NT2/D1 (cell line): ENCODE results near the gene FAM110D.

Experiments used
- DNase-seq: peaks from one replicate; pipeline ENCODE4 v3.0.0-alpha.2; 2011; ENCODE audit warnings: low read depth, low spot score
- H3K27me3 ChIP-seq: 2 replicates; pipeline ENCODE4 v1.6.0; 2011; ENCODE audit warnings: mild to moderate bottlenecking; ENCODE audit not compliant: insufficient read length, insufficient read depth
- H3K36me3 ChIP-seq: 2 replicates; pipeline ENCODE4 v1.6.1; 2011; ENCODE audit warnings: mild to moderate bottlenecking, low read length, mixed read lengths; ENCODE audit not compliant: insufficient read depth, insufficient read length
- H3K4me1 ChIP-seq: 2 replicates; pipeline ENCODE4 v1.5.1; 2011; ENCODE audit not compliant: insufficient read depth, insufficient read length
- H3K4me3 ChIP-seq: 2 replicates; pipeline ENCODE4 v1.5.1; 2011; ENCODE audit warnings: low read depth; ENCODE audit not compliant: insufficient read length
- H3K9ac ChIP-seq: 2 replicates; pipeline ENCODE4 v1.6.0; 2011; ENCODE audit warnings: low read depth; ENCODE audit not compliant: insufficient read length
- H3K9me3 ChIP-seq: 2 replicates; pipeline ENCODE4 v1.5.1; 2011; ENCODE audit warnings: mild to moderate bottlenecking, low read length; ENCODE audit not compliant: insufficient read depth
- SUZ12 ChIP-seq: IDR thresholded peaks from 2 replicates; pipeline ENCODE4 v1.6.1; 2011; ENCODE audit not compliant: insufficient read length, insufficient read depth; ENCODE audit errors: extremely low read depth
- YY1 ChIP-seq: IDR thresholded peaks from 2 replicates; pipeline ENCODE4 v1.6.1; 2011; ENCODE audit not compliant: insufficient read length, insufficient read depth
- ZNF274 ChIP-seq: IDR thresholded peaks from 2 replicates; pipeline ENCODE4 v1.6.1; 2011; ENCODE audit warnings: mild to moderate bottlenecking, low read depth, low read length

The FAM110D gene

DNA sequence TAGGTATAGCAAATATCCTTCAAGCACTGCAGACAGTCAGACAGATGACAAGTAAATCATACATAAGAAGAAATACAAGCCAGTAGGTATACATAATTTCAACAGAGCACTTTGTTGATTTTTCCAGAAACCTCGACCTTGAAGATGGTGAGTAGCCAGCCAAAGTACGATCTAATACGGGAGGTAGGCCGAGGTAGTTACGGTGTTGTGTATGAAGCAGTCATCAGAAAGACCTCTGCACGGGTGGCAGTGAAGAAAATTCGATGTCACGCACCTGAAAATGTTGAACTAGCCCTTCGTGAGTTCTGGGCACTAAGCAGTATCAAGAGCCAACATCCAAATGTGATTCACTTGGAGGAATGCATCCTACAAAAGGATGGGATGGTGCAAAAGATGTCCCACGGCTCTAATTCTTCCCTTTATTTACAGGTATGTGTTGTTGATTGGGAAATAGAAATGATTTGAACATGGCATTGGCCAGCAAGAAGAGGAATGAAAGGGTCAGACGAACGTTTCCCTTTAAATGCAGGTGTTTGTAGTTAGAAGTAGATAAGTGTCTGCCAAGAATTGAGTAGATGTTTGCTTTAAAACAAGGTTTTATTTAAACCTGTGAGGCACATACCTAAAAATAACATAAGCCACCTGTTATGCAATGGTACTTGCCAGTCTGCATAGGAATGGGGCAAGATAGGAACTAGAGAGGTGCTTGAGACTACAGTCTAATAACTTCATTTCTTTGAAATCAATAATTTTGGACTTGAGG lies 44.5 kb upstream of the FAM110D start:
- Histone ChIP-seq H3K4me1 (no peaks in the 10 kb centered on the region), H3K9ac (no peak overlapping the region), H3K36me3 (peaks cover 10% of the 10 kb centered on the region), H3K9me3 (no peaks in the 10 kb centered on the region), H3K27me3 (peaks cover 12% of the 10 kb centered on the region), H3K4me3 (no peak overlapping the region)
- no peak for DNase-seq
- TF ChIP-seq ZNF274 (no peak), YY1 (no peak), SUZ12 (no peak)

DNA sequence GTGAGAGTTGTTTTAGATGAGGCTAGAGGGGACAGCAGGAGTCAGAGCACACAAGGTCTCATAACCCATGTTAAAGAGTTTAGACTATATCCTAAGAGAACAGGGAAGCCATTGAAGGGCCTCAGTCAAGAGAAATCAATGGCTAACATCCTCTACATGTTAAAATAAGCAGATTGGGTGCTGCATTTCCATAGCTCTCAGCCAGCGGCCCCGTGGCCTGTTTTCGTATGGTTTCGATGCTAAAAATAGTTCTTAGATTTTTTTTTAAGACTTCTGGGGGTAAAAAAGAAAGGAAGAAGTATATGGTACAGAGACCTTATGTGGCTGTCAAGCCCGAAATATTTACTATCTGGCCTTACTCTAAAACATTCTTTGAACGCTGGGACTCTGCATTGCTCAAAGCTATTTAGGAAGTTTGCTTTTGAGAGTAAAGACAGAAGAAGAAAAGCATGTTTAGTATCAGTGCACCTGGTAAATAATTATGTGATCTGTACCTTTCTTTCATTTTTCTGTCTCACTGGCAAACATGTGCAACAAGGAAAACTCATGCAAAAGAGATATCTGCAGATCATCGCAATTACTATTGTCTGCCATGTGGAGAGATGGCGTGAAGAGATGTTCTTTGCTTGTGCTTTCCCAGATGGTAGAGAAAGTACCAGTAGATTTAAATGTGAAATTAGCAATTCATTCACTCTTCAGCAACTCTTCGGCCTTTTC lies 38.8 kb upstream of the FAM110D start:
- Histone ChIP-seq H3K4me1 (no peaks in the 10 kb centered on the region), H3K4me3 (no peak overlapping the region), H3K9me3 (no peaks in the 10 kb centered on the region), H3K27me3 (no peaks in the 10 kb centered on the region), H3K9ac (no peak overlapping the region), H3K36me3 (peaks cover under 1% of the 10 kb centered on the region)
- TF ChIP-seq ZNF274 (no peak), SUZ12 (no peak), YY1 (no peak)
- DNase-seq, result no peak

DNA sequence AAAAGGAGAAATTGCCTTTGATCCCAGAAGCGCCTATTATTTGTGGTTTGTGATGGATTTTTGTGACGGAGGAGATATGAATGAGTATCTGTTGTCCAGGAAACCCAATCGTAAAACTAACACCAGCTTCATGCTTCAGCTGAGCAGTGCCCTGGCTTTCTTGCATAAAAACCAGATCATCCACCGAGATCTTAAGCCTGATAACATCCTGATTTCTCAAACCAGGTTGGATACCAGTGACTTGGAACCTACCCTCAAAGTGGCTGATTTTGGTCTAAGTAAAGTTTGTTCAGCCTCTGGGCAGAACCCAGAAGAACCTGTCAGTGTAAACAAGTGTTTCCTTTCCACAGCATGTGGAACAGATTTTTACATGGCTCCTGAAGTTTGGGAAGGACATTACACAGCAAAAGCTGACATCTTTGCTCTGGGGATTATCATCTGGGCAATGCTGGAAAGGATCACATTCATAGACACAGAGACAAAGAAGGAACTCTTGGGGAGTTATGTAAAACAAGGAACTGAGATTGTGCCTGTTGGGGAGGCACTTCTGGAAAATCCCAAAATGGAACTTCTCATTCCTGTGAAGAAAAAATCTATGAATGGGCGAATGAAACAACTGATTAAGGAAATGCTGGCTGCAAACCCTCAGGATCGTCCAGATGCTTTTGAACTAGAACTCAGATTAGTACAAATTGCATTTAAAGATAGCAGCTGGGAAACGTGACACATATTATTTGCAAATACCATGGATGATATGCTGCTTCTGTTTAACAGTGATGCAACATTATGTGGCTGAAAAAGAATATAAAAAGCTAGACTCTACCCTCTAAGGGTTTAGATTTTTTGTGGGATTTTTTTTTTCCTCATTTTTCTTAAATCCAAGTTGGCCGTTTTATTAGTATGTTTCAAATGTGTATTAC lies 36.8 kb upstream of the FAM110D start:
- Histone ChIP-seq H3K4me1 (no peaks in the 10 kb centered on the region), H3K36me3 (no peaks in the 10 kb centered on the region), H3K9ac (no peak overlapping the region), H3K9me3 (no peaks in the 10 kb centered on the region), H3K4me3 (no peak overlapping the region), H3K27me3 (no peaks in the 10 kb centered on the region)
- DNase-seq, result no peak
- TF ChIP-seq SUZ12, result no peak
- TF ChIP-seq YY1, result no peak
- no peak for TF ChIP-seq ZNF274

DNA sequence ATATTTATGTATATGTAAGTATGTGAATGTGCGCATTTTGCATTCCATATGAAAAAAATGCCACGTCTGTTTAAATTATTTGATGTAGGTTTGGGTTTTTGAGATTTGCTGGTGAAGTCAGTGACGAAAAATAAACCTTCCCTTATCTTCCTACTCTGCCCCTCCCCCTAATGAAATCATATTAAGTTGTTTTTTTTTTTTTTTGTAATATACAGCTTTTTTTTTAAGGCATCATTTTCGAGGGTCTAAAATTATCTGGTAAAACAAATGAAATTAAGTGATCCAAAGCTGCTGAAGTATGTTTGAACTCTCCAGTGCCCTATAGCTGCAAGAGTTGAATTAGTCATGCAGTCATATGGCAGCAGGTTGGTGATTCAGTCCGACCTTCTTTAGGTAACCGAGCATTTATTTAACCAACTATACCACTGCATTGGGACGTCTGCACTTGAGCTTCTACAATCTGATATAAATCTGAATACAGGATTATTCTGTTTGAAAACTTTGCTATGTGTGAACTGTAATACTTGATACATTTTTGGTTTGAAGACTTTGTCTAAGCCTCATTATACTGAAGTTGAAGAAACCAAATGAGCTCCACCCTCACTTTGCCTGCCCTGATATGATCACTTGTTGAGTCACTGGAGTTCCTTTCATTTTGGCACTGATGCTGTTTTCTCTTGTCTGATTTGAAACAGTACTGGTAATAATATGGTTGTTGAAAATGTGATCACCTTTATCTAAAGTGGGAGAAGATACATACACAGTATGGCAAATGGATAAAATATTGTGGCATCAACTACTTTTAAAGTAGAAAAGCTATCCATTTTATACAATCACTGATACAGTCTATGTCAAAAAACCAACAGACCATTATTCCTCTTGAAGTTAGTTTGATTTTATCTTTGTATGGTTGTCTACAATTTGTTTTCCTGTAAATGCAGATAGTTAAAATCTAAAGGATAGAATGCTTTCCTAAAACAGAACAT lies 35.6 kb upstream of the FAM110D start:
- DNase-seq, result no peak
- H3K27me3 ChIP-seq, result no peaks in the 10 kb centered on the region
- H3K36me3 ChIP-seq, result no peaks in the 10 kb centered on the region
- H3K4me3 ChIP-seq, result no peak overlapping the region
- TF ChIP-seq SUZ12 (no peak), ZNF274 (no peak), YY1 (no peak)
- H3K9ac ChIP-seq, result no peak overlapping the region
- no peaks in the 10 kb centered on the region for H3K4me1 ChIP-seq
- H3K9me3 ChIP-seq, result no peaks in the 10 kb centered on the region

DNA sequence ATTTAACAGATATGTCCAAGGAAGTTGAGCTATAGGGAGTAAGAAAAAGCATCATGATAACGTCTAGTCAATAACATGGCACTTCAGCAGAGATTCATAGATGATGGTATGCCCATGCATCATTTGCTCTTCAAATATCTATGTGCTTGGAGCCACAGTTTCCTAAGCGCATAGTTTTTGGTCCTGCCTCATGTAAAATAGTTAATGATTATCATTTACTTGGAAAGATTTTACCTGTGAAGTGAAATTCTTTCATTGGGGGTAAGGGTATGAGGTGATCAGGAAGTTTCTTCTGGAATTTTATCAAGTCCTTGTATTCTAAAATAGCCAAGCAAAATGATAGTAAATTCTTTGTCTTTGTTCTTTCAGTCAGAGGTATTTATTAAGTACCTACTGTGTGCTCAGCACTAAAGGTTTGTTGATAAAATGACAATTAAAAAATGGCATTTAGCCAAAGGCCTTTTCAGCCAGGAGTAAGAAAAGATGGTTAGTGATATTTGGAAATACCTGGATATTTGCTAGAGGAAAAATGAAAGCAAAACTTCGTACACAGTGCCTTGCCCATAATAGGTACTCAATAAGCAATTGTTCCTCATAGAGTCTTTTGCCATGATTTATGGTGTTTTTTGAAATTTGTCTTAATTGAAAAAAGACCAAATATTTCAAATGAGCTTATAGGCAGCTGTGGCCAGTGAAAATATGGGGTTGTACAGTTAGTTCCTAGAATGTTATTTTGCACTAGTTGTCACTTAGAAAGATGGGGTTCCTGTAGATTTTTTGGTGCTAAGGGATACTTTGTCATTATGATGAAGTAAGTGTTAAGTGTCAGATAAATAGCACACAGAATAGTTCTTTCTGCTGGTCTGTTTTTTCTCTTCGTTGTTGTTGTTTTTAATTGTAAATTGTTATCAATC lies 34.2 kb upstream of the FAM110D start:
- Histone ChIP-seq H3K27me3 (no peaks in the 10 kb centered on the region), H3K36me3 (no peaks in the 10 kb centered on the region), H3K4me1 (no peaks in the 10 kb centered on the region), H3K4me3 (no peak overlapping the region), H3K9me3 (no peaks in the 10 kb centered on the region), H3K9ac (no peak overlapping the region)
- no peak for DNase-seq
- TF ChIP-seq SUZ12 (no peak), ZNF274 (no peak), YY1 (no peak)

DNA sequence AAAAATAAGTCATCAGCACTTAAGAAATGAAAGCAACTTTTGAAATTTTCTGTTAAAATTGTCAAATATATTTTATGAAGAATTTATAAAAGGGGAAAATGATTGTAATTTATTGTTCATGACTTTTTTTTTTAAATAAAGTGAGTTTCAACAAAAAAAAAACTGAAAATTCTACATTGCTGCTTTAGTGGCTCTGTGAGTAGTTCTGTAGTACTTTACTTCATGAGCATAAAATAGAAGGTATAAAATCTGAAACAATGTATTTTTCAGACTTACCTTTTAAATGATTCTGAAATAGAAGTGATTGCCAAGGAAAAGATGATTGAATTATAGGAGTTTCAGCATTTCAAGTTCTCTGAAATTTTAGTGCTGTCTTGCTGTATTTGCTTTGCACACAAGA lies 33.5 kb upstream of the FAM110D start:
- Histone ChIP-seq H3K4me3 (no peak overlapping the region), H3K4me1 (no peaks in the 10 kb centered on the region), H3K36me3 (no peaks in the 10 kb centered on the region), H3K27me3 (no peaks in the 10 kb centered on the region), H3K9me3 (no peaks in the 10 kb centered on the region), H3K9ac (no peak overlapping the region)
- no peak for TF ChIP-seq ZNF274
- DNase-seq, result no peak
